Right cardiac atrium (tissue), 5 donors: ENCODE results near the gene ANKRD11. TPM values are rescaled to one million over a fixed set of nuclear protein-coding genes. Genes with fewer than 3 reads are reported as not detected.

Source experiments
- ATAC-seq, 2 donors: fragments of 200-7000 bp; cut with Tn5 transposase; one replicate each; pipeline versions ENCODE4 v1.8.0 to v1.9.1; 2020; ENCODE audit warnings: moderate library complexity in 2 of 2, mild to moderate bottlenecking in 1 of 2
- DNase-seq, 3 donors: peaks; one replicate each; pipeline ENCODE4 v3.0.0-alpha.2; 2020
- H3K27ac ChIP-seq: one replicate; pipeline ENCODE4 v1.5.1; 2013; ENCODE audit warnings: mild to moderate bottlenecking, low read length, control low read depth, moderate library complexity
- H3K27me3 ChIP-seq: one replicate; pipeline ENCODE4 v1.6.1; 2013; ENCODE audit not compliant: control insufficient read depth, insufficient read depth
- H3K4me1 ChIP-seq: one replicate; pipeline ENCODE4 v1.6.1; 2013; ENCODE audit warnings: low read length; ENCODE audit not compliant: control insufficient read depth, insufficient read depth
- H3K4me3 ChIP-seq: one replicate; pipeline ENCODE4 v1.5.1; 2013; ENCODE audit warnings: low read length, control low read depth
- H3K9me3 ChIP-seq: one replicate; pipeline ENCODE4 v1.6.1; 2013; ENCODE audit warnings: low read length; ENCODE audit not compliant: control insufficient read depth
- WGBS: extraction: QIAGEN DNeasy Blood & Tissue Kit; methylation state at CpG from one replicate; pipeline ENCODE4 v1.1.7; 2013; 5-methylcytosine and 5-hydroxymethylcytosine counted together
- intact Hi-C, 4 donors: fragments of 100-400 bp; cut with DNase I; formaldehyde crosslinking; loops; one replicate each; pipeline versions ENCODE4 v1.11.0 to v1.14.0; 2022 to 2023
- polyA plus RNA-seq: library from polyadenylated mRNA; stranded (reverse); fragments of 200-250 nt; gene quantifications from one replicate; pipeline ENCODE4 v1.2.3, GENCODE V29; 2013
- total RNA-seq, 4 donors: library from RNA; stranded (reverse); fragmentation: NEBNext Ultra II Directional; extraction: Animal tissue kit (Norgen Biotek cat#: 25700); gene quantifications; one replicate each; pipeline ENCODE4 v1.2.1, GENCODE V29; 2021
- donor health status: healthy with polysubstance abuse.
- donor health status: DM: no; HTN: yes; CAD: no.
- donor health status: DM: no; HTN: no; CAD: no.
- donor health status: DM: no; HTN: yes; CAD: no; lungs with severe emphysema.
- donor health status: DM: yes; HTN: yes; CAD: no.

ANKRD11 gene
- total and polyA plus RNA-seq, 5 donors, result 75.3 to 98.9 (median 95.3) TPM

DNA sequence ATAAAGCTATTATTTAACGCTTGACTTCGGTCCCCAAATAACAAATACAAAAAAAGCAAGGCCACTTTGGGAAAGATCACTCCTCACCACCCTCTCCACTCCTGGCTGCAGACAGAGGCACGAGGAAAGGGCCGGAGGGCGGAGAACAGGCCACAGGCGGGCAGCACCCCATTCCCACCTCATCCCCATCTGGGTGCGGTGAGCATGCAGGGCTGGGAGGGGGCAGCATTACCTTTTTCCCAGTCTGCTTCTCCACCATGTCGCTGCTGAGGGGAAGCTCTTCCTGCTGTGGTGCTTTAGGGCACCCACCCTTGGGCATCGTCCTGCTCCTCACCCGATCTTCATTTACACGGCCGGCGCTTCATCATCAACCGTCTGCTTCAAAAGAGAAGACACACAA lies 173.7 kb downstream of the ANKRD11 start:
- DNase-seq (peak; percentile 11 to 27 (median 23)), ATAC-seq (no peak)
- intact Hi-C loops, result no loop called here
- 75% methylated on average over 14 of the region's 14 CpGs for WGBS
- H3K4me3 ChIP-seq, result no peak overlapping the region
- H3K4me1 ChIP-seq, result peaks cover 26% of the 10 kb centered on the region
- no peaks in the 10 kb centered on the region for H3K9me3 ChIP-seq
- H3K27ac ChIP-seq, result peak overlapping the region; percentile 42
- H3K27me3 ChIP-seq, result no peaks in the 10 kb centered on the region

DNA sequence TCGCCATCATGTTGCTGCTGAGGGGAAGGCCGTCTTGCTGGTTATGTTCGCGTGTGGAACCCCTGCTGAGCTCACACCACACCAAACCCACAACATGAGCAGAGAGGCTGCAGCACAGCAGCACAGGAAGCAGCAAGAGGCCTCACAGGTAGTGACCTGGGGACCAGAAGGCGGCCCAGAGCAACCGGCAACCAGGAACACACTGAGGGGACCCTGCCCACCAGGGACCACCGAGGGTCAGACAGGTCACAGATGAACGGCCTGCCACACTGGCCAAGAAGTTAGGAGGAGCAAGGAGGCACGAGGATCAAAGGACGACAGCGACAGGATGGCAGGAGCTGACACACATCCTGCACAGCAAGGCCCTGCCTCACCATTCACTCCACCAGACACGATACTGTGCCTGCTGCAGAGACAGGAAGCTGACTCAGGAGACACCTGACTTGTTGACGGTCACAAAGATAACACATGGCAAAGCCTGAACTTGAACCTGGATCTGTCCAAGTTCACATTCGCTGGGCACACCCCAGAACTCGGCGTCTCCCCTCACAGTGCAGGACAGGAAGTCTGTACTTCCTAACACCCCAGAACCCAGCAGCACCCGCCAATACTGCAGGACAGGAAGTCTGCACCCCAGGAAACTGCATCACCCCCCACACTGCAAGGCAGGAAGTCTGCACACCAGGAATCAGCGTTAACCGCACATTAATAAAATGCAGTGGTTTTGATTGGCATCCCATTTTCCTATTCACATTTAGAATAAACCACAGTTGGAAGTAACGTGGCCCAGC lies 174.4 kb downstream of the ANKRD11 start:
- peak overlapping the region; percentile 69 for H3K27ac ChIP-seq
- no peaks in the 10 kb centered on the region for H3K9me3 ChIP-seq
- WGBS, result 52% methylated on average over 20 of the region's 20 CpGs
- no peak overlapping the region for H3K4me3 ChIP-seq
- DNase-seq (peak; percentile 66 to 79 (median 75)), ATAC-seq (peak; percentile 22 to 75)
- H3K4me1 ChIP-seq, result peaks cover 25% of the 10 kb centered on the region
- intact Hi-C loops, result no loop called here
- no peaks in the 10 kb centered on the region for H3K27me3 ChIP-seq

DNA sequence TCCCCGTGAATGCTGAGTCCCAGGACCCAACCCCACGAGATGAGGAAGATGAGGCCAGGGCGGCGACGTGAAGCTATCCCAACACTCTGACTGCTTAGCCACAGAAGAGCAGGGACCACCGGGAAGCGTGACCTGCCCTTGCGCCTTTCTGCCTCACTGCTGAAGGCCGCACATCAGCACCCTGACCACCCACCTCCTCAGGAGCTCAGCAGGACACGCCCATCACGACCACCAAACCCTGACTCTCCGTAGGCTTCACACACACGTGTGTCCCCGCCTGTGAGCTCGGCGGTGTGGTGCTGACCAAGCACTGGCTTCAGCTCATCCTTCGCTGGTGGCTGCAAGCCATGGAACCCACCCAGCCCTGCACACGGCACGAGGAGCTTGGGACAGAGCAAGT lies 175.1 kb downstream of the ANKRD11 start:
- 74% methylated on average over 19 of the region's 19 CpGs for WGBS
- no peak overlapping the region for H3K27ac ChIP-seq
- ATAC-seq (no peak), DNase-seq (peak in 2 of 3 donors; percentile 49 to 56)
- H3K4me1 ChIP-seq, result peaks cover 18% of the 10 kb centered on the region
- H3K4me3 ChIP-seq, result no peak overlapping the region
- intact Hi-C loops, result no loop called here
- H3K27me3 ChIP-seq, result no peaks in the 10 kb centered on the region
- no peaks in the 10 kb centered on the region for H3K9me3 ChIP-seq

DNA sequence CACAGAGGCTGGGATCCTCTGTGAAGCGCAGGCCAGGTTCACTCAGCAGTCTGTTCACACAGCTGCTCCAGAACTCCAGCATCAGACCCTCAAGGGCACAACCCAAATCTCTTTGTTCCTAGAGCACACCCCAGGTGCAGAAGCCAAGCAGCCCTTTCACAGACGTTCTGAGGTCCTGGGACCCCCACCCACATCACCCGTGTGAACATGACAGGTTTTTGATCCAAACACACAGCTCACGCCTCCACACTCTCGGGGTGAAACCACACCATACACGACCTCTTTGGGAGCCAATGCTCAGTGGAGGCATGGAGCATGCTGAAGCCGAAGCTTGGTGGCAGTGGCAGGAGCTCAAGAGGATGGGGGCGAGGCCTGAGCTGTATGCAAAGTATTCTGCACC lies 175.5 kb downstream of the ANKRD11 start:
- Histone ChIP-seq H3K4me1 (peaks cover 18% of the 10 kb centered on the region), H3K9me3 (no peaks in the 10 kb centered on the region), H3K27me3 (no peaks in the 10 kb centered on the region), H3K4me3 (no peak overlapping the region), H3K27ac (no peak overlapping the region)
- WGBS, result 82% methylated on average over 8 of the region's 8 CpGs
- DNase-seq (peak in 1 of 3 donors; percentile 19), ATAC-seq (no peak)
- intact Hi-C loops, result no loop called here

DNA sequence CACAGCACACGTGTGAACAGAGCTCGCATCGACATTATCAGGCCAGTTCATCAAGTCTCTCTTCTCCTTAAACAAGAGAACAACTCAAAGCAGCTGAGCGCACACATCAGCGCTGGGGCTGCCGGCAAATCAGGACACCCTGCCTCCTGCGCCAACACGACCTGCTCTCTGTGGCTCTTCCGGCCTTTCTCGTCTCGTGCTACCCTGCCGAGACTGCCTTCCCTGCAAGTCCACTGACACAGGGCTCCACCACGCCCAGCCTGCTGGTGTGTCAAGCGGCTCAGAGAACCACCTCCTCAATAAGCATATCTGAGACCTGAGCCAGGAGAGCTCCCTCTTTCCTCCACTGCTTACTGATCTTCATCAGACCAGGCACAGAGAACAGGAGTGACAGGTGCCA lies 176.0 kb downstream of the ANKRD11 start:
- ATAC-seq (no peak), DNase-seq (peak in 2 of 3 donors; percentile 59 to 62)
- 67% methylated on average over 14 of the region's 14 CpGs for WGBS
- intact Hi-C loops, result no loop called here
- Histone ChIP-seq H3K27ac (no peak overlapping the region), H3K4me1 (peaks cover 16% of the 10 kb centered on the region), H3K27me3 (no peaks in the 10 kb centered on the region), H3K4me3 (no peak overlapping the region), H3K9me3 (no peaks in the 10 kb centered on the region)

DNA sequence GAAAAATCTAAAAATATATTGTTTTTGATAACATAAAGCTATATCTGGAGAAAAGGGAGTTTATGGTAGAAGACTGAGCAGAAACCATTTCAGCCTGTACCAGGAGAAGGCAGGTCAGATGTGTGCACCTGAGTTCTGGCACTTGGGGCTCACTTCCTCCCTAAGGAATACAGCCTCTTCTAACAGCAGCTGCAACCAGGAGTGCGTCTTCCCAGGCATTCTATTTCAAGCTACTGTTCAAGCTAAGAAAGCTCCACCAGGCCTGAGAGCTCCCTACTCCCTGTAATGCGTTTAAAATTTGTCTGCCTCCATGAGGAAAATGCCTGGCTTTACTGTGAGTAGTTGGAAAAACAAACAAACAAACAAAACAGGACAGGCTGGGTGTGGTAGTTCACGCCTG lies 176.8 kb downstream of the ANKRD11 start:
- ATAC-seq, result no peak
- H3K27ac ChIP-seq, result no peak overlapping the region

DNA sequence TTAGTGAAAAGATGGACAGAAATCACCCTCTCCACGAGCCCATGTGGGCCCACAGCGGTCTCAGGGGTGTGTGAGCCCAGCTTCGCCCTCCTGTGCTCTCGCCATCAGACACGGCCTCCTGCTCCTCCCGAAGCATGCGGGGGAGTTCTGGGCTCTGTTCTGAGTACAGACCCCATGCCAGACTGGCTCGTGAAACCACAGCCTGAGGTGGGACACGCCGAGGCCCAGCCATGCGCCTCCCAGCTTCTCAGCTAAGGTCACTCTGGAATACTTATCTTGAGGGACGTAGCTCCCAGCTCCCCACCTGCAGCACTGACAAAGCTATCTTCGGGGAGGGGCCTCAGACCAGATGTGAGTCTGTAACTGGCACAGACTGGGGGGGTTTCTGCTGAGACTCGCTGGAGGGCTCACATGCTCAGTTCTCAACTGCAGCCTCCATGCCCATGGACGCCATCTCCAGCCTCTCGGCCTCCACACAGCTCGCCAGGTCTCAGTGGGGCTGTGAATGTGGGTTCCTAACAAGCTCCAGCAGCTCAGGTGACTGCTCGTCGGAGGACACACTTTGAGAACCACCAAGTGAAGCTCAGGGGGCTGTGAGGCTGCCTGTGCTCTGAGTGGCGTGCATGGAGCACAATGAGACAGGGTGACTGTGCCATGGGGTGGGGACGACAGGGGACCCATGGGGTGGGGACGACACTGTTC lies 177.6 kb downstream of the ANKRD11 start:
- Histone ChIP-seq H3K4me1 (peaks cover 15% of the 10 kb centered on the region), H3K9me3 (no peaks in the 10 kb centered on the region), H3K27ac (no peak overlapping the region), H3K27me3 (no peaks in the 10 kb centered on the region), H3K4me3 (no peak overlapping the region)
- intact Hi-C loops, result no loop called here
- DNase-seq (peak in 2 of 3 donors; percentile 37), ATAC-seq (no peak)
- 88% methylated on average over 22 of the region's 22 CpGs for WGBS

More for the DNA sequence above, 176.8 kb downstream of the ANKRD11 start:
- WGBS, result 68% methylated on average over 3 of the region's 3 CpGs
- DNase-seq, result no peak
- no peaks in the 10 kb centered on the region for H3K9me3 ChIP-seq
- intact Hi-C loops, result no loop called here
- peaks cover 15% of the 10 kb centered on the region for H3K4me1 ChIP-seq
- H3K27me3 ChIP-seq, result no peaks in the 10 kb centered on the region
- H3K4me3 ChIP-seq, result no peak overlapping the region

DNA sequence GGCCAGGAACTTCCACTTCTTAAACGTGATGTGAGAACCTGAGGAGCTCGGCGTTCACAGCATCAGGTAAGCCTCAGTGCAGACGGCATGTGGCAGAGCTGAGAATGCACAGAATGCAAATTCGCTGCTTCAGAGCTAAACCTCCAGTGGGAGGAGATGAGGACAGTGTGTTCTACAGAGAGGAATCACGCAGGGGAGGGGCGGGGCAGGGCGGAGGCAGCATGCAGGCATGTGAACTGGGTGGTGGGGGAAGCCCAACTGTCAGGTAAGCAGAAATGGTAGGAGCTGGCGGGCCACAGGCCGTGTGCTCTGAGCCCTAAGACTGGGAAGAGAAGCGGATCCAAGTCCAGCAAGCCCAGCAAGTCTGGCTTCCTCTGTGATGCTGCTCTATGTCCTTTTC lies 178.2 kb downstream of the ANKRD11 start:
- intact Hi-C loops, result no loop called here
- Histone ChIP-seq H3K27me3 (no peaks in the 10 kb centered on the region), H3K4me3 (no peak overlapping the region), H3K4me1 (peaks cover 13% of the 10 kb centered on the region), H3K27ac (no peak overlapping the region), H3K9me3 (no peaks in the 10 kb centered on the region)
- 83% methylated on average over 11 of the region's 11 CpGs for WGBS
- peak in 1 of 2 donors; percentile 9 for ATAC-seq
- peak in 2 of 3 donors; percentile 54 to 61 for DNase-seq

DNA sequence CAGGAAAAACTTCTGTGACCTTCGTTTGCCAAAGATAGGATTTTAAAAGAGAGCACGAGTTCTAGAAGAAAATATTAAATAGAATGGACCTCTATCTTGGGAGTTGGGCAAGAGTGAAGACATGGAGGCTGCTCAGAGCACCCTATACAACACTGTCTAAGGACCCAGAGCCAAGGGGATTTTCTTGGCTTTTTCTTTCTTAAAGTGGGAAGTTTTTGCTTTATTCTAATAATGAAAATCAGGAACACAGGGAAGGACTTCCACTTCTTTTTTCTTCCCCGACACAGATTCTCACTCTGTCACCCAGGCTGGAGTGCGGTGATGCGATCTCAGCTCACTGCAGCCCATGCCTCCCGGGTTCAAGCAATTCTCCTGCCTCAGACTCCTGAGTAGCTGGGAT lies 178.7 kb downstream of the ANKRD11 start:
- intact Hi-C loops, result no loop called here
- ATAC-seq (no peak), DNase-seq (peak in 1 of 3 donors; percentile 3)
- H3K9me3 ChIP-seq, result no peaks in the 10 kb centered on the region
- no peaks in the 10 kb centered on the region for H3K27me3 ChIP-seq
- H3K4me1 ChIP-seq, result peaks cover 9% of the 10 kb centered on the region
- 89% methylated on average over 6 of the region's 6 CpGs for WGBS
- H3K4me3 ChIP-seq, result no peak overlapping the region
- H3K27ac ChIP-seq, result no peak overlapping the region

DNA sequence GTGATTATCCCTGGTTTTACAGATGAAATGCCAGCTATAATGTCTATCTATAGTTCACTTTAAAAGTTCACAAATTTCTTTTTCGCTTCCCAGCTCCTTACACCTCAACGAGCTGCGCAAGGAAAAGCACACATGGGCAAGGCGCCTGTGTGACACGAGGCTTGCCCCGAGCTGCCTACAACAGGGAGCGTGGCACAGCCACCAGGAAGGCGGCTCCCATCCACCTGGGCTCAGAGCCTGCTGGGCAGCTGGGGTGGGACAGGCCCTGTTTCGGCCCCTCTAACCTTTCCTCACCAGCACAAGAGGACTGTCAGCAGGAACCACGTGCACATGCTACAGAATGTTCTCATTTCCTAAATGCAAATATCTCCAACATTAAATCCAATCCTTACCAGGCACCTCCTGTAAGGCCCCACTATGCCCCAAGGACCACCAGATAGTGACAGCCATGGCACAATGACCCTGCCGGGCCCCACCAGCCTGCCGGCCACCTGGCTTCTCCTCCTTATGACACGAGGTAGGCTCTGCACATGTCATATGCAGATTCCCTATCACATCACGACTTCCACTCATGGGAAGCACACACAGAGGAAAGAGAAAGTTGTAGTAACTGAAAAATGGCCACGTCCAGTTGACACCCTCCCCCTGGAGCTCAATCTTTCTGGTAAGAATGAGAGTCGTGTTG lies 180.8 kb downstream of the ANKRD11 start:
- WGBS, result 75% methylated on average over 16 of the region's 16 CpGs
- no peaks in the 10 kb centered on the region for H3K27me3 ChIP-seq
- peaks cover 6% of the 10 kb centered on the region for H3K4me1 ChIP-seq
- H3K4me3 ChIP-seq, result no peak overlapping the region
- intact Hi-C loops, result no loop called here
- H3K27ac ChIP-seq, result no peak overlapping the region
- no peaks in the 10 kb centered on the region for H3K9me3 ChIP-seq
- ATAC-seq (no peak), DNase-seq (peak in 2 of 3 donors; percentile 24 to 35)
